Measurements from ENCODE around the gene CACHD1. TPM values are rescaled to one million over a fixed set of nuclear protein-coding genes. Genes with fewer than 3 reads are reported as not detected.
"Not testable (repeated sequence)": the region's sequence is repeated elsewhere in the genome, so short reads cannot be mapped to it uniquely, and the experiment has no call there.

The CACHD1 gene
- total and polyA plus RNA-seq, 5 donors = 1.6 to 6.4 (median 2.9) TPM

- Histone ChIP-seq H3K9me3 (ENCODE audit: control insufficient read depth, low read length) (no peaks in the 10 kb centered on the region), H3K27ac (ENCODE audit: low read length) (no peak overlapping the region), H3K4me1 (ENCODE audit: control insufficient read depth, insufficient read depth, low read length) (no peaks in the 10 kb centered on the region), H3K4me3 (ENCODE audit: low read length) (no peak overlapping the region), H3K27me3 (ENCODE audit: control insufficient read depth, insufficient read depth) (no peaks in the 10 kb centered on the region)
- intact Hi-C loops (cut with DNase I) = no loop called here
- WGBS = 62% methylated on average over 4 of the region's 4 CpGs
- ATAC-seq (no peak), DNase-seq (no peak)
Measured at GRCh38 chr1:64497088-64497883, 27.4 kb downstream of the CACHD1 start.

GRCh38 chr1:64498325-64498724, 28.4 kb downstream of the CACHD1 start:
- 90% methylated on average over 4 of the region's 4 CpGs for WGBS
- intact Hi-C loops (cut with DNase I) = no loop called here
- ATAC-seq = no peak
- DNase-seq = no peak
- Histone ChIP-seq H3K4me3 (ENCODE audit: low read length) (no peak overlapping the region), H3K27me3 (ENCODE audit: control insufficient read depth, insufficient read depth) (no peaks in the 10 kb centered on the region), H3K27ac (ENCODE audit: low read length) (no peak overlapping the region), H3K4me1 (ENCODE audit: control insufficient read depth, insufficient read depth, low read length) (no peaks in the 10 kb centered on the region), H3K9me3 (ENCODE audit: control insufficient read depth, low read length) (no peaks in the 10 kb centered on the region)

- 91% methylated on average over 6 of the region's 6 CpGs for WGBS
- H3K4me3 ChIP-seq (ENCODE audit: low read length) = no peak overlapping the region
- intact Hi-C loops (cut with DNase I) = no loop called here
- H3K27me3 ChIP-seq (ENCODE audit: control insufficient read depth, insufficient read depth) = no peaks in the 10 kb centered on the region
- no peak overlapping the region for H3K27ac ChIP-seq (ENCODE audit: low read length)
- H3K4me1 ChIP-seq (ENCODE audit: control insufficient read depth, insufficient read depth, low read length) = peaks cover 3% of the 10 kb centered on the region
- no peaks in the 10 kb centered on the region for H3K9me3 ChIP-seq (ENCODE audit: control insufficient read depth, low read length)
- ATAC-seq (no peak), DNase-seq (no peak)
Measured at GRCh38 chr1:64499011-64499410, 29.1 kb downstream of the CACHD1 start.

- Histone ChIP-seq H3K27me3 (ENCODE audit: control insufficient read depth, insufficient read depth) (no peaks in the 10 kb centered on the region), H3K9me3 (ENCODE audit: control insufficient read depth, low read length) (no peaks in the 10 kb centered on the region), H3K27ac (ENCODE audit: low read length) (no peak overlapping the region), H3K4me1 (ENCODE audit: control insufficient read depth, insufficient read depth, low read length) (peaks cover 5% of the 10 kb centered on the region), H3K4me3 (ENCODE audit: low read length) (no peak overlapping the region)
- DNase-seq (no peak), ATAC-seq (no peak)
- 91% methylated on average over 1 of the region's 1 CpG for WGBS
- intact Hi-C loops (cut with DNase I) = no loop called here
Measured at GRCh38 chr1:64499966-64500365, 30.0 kb downstream of the CACHD1 start.

GRCh38 chr1:64502083-64502482, 32.2 kb downstream of the CACHD1 start:
- no peak overlapping the region for H3K27ac ChIP-seq (ENCODE audit: low read length)
- DNase-seq (no peak), ATAC-seq (no peak)
- no peaks in the 10 kb centered on the region for H3K9me3 ChIP-seq (ENCODE audit: control insufficient read depth, low read length)
- H3K4me1 ChIP-seq (ENCODE audit: control insufficient read depth, insufficient read depth, low read length) = peaks cover 5% of the 10 kb centered on the region
- 62% methylated on average over 1 of the region's 1 CpG for WGBS
- no peak overlapping the region for H3K4me3 ChIP-seq (ENCODE audit: low read length)
- H3K27me3 ChIP-seq (ENCODE audit: control insufficient read depth, insufficient read depth) = no peaks in the 10 kb centered on the region
- intact Hi-C loops (cut with DNase I) = no loop called here

- intact Hi-C loops (cut with DNase I) = no loop called here
- Histone ChIP-seq H3K9me3 (ENCODE audit: control insufficient read depth, low read length) (no peaks in the 10 kb centered on the region), H3K27me3 (ENCODE audit: control insufficient read depth, insufficient read depth) (no peaks in the 10 kb centered on the region), H3K27ac (ENCODE audit: low read length) (no peak overlapping the region), H3K4me3 (ENCODE audit: low read length) (no peak overlapping the region), H3K4me1 (ENCODE audit: control insufficient read depth, insufficient read depth, low read length) (peaks cover 5% of the 10 kb centered on the region)
- ATAC-seq (peak in 1 of 2 donors; percentile 73), DNase-seq (no peak)
- 31% methylated on average over 2 of the region's 2 CpGs for WGBS
Measured at GRCh38 chr1:64502931-64503330, 33.0 kb downstream of the CACHD1 start.

- WGBS = 6% methylated on average over 47 of the region's 51 CpGs
Measured at GRCh38 chr1:64505232-64505943, 35.5 kb downstream of the CACHD1 start.

GRCh38 chr1:64505944-64506655, 36.2 kb downstream of the CACHD1 start:
- H3K4me1 ChIP-seq (ENCODE audit: control insufficient read depth, insufficient read depth, low read length) = peaks cover 5% of the 10 kb centered on the region
- 65% methylated on average over 15 of the region's 15 CpGs for WGBS
- no peaks in the 10 kb centered on the region for H3K27me3 ChIP-seq (ENCODE audit: control insufficient read depth, insufficient read depth)
- H3K4me3 ChIP-seq (ENCODE audit: low read length) = peak overlapping the region; percentile 71
- intact Hi-C loops (cut with DNase I) = no loop called here
- ATAC-seq (no peak), DNase-seq (peak in 1 of 3 donors; percentile 34)
- no peaks in the 10 kb centered on the region for H3K9me3 ChIP-seq (ENCODE audit: control insufficient read depth, low read length)
- H3K27ac ChIP-seq (ENCODE audit: low read length) = no peak overlapping the region

More at GRCh38 chr1:64505232-64505943, 35.5 kb downstream of the CACHD1 start:
- H3K27ac ChIP-seq (ENCODE audit: low read length) = no peak overlapping the region
- H3K4me1 ChIP-seq (ENCODE audit: control insufficient read depth, insufficient read depth, low read length) = peaks cover 5% of the 10 kb centered on the region
- peak; percentile 59 to 65 for ATAC-seq
- no peaks in the 10 kb centered on the region for H3K27me3 ChIP-seq (ENCODE audit: control insufficient read depth, insufficient read depth)
- peak; percentile 23 to 73 (median 71) for DNase-seq
- no peaks in the 10 kb centered on the region for H3K9me3 ChIP-seq (ENCODE audit: control insufficient read depth, low read length)
- peak overlapping the region; percentile 71 for H3K4me3 ChIP-seq (ENCODE audit: low read length)
- intact Hi-C loops (cut with DNase I) = no loop called here

GRCh38 chr1:64508629-64509028, 38.7 kb downstream of the CACHD1 start:
- intact Hi-C loops (cut with DNase I) = no loop called here
- H3K27ac ChIP-seq (ENCODE audit: low read length) = no peak overlapping the region
- ATAC-seq (no peak), DNase-seq (no peak)
- WGBS = 97% methylated on average over 2 of the region's 2 CpGs
- no peaks in the 10 kb centered on the region for H3K9me3 ChIP-seq (ENCODE audit: control insufficient read depth, low read length)
- H3K27me3 ChIP-seq (ENCODE audit: control insufficient read depth, insufficient read depth) = no peaks in the 10 kb centered on the region
- H3K4me1 ChIP-seq (ENCODE audit: control insufficient read depth, insufficient read depth, low read length) = peaks cover 5% of the 10 kb centered on the region
- H3K4me3 ChIP-seq (ENCODE audit: low read length) = no peak overlapping the region

- no peak for DNase-seq
- intact Hi-C loops (cut with DNase I) = no loop called here
- Histone ChIP-seq H3K9me3 (ENCODE audit: control insufficient read depth, low read length) (no peaks in the 10 kb centered on the region), H3K4me3 (ENCODE audit: low read length) (no peak overlapping the region), H3K27me3 (ENCODE audit: control insufficient read depth, insufficient read depth) (no peaks in the 10 kb centered on the region), H3K27ac (ENCODE audit: low read length) (no peak overlapping the region), H3K4me1 (ENCODE audit: control insufficient read depth, insufficient read depth, low read length) (no peaks in the 10 kb centered on the region)
- 84% methylated on average over 4 of the region's 4 CpGs for WGBS
- ATAC-seq = no peak
Measured at GRCh38 chr1:64511044-64511443, 41.1 kb downstream of the CACHD1 start.

GRCh38 chr1:64512206-64512605, 42.3 kb downstream of the CACHD1 start:
- H3K27me3 ChIP-seq (ENCODE audit: control insufficient read depth, insufficient read depth); H3K4me3 ChIP-seq (ENCODE audit: low read length); H3K27ac ChIP-seq (ENCODE audit: low read length); H3K9me3 ChIP-seq (ENCODE audit: control insufficient read depth, low read length); intact Hi-C loops (cut with DNase I); H3K4me1 ChIP-seq (ENCODE audit: control insufficient read depth, insufficient read depth, low read length); DNase-seq: not testable (repeated sequence)
- 68% methylated on average over 2 of the region's 2 CpGs for WGBS
- ATAC-seq = peak in 1 of 2 donors; percentile 16
